Suprapubic skin (tissue), 4 donors: ENCODE results near the gene SRF. TPM values are rescaled to one million over a fixed set of nuclear protein-coding genes. Genes with fewer than 3 reads are reported as not detected.

ENCODE experiments used
- DNase-seq, 2 donors: peaks; one replicate each; pipeline ENCODE4 v3.0.0-alpha.2; 2019; ENCODE audit warnings: low spot score in 2 of 2
- H3K27ac ChIP-seq: fragments of 200-600 bp; sonication (generic); one replicate; pipeline ENCODE4 v1.5.1; 2019
- H3K27me3 ChIP-seq: fragments of 200-600 bp; sonication (generic); one replicate; pipeline ENCODE4 v1.5.1; 2019
- H3K36me3 ChIP-seq: fragments of 200-600 bp; sonication (generic); one replicate; pipeline ENCODE4 v1.5.1; 2019
- H3K4me1 ChIP-seq: fragments of 200-600 bp; sonication (generic); one replicate; pipeline ENCODE4 v1.5.1; 2019
- H3K4me3 ChIP-seq: fragments of 200-600 bp; sonication (generic); one replicate; pipeline ENCODE4 v1.5.1; 2019; ENCODE audit warnings: mild to moderate bottlenecking
- H3K9me3 ChIP-seq: fragments of 200-600 bp; sonication (generic); one replicate; pipeline ENCODE4 v1.5.1; 2019
- EP300 ChIP-seq: sonication (generic); formaldehyde crosslinking; IDR thresholded peaks from one replicate; pipeline ENCODE4 v1.6.1; 2017; ENCODE audit warnings: antibody characterized with exemption
- POLR2A ChIP-seq, 2 donors: fragments of 450-650 bp; IDR thresholded peaks; one replicate each; pipeline ENCODE4 v1.6.1; 2017; ENCODE audit warnings: antibody characterized with exemption in 2 of 2, mild to moderate bottlenecking in 2 of 2, moderate library complexity in 2 of 2
- POLR2AphosphoS5 ChIP-seq, 3 donors: sonication (generic); formaldehyde crosslinking; IDR thresholded peaks; one replicate each; pipeline ENCODE4 v1.6.1; 2017; ENCODE audit warnings: antibody characterized with exemption in 3 of 3
- WGBS: methylation state at CpG from one replicate; pipeline ENCODE4 v1.1.5; 2018; 5-methylcytosine and 5-hydroxymethylcytosine counted together
- total RNA-seq, 4 donors: library from RNA; depleted of rRNA; stranded (reverse); fragments of >200 nt; gene quantifications; one replicate each; pipeline ENCODE4 v1.1.0, GENCODE V29; 2016
- TF ChIP-seq, protein P1 (sequence below), 2 donors: fragments of 200-600 bp in 1 of 2; fragments of 450-650 bp in 1 of 2; sonication (generic) in 1 of 2; IDR thresholded peaks; one replicate each; pipeline ENCODE4 v1.5.1; 2016 to 2019; ENCODE audit warnings: antibody characterized with exemption in 2 of 2, mild to moderate bottlenecking in 1 of 2, moderate library complexity in 1 of 2

SRF gene
- total RNA-seq, 4 donors from 2014 or later = 19.6 to 33.2 (median 28.9) TPM

GRCh38 chr6:43188426-43188825, 17.4 kb downstream of the SRF start:
- Histone ChIP-seq H3K9me3 (no peaks in the 10 kb centered on the region), H3K27me3 (no peaks in the 10 kb centered on the region), H3K36me3 (peaks cover 55% of the 10 kb centered on the region), H3K4me1 (peaks cover 44% of the 10 kb centered on the region), H3K4me3 (no peak overlapping the region), H3K27ac (no peak overlapping the region)
- 94% methylated on average over 10 of the region's 10 CpGs for WGBS
- TF ChIP-seq POLR2AphosphoS5 (IDR thresholded peaks at IDR 0.05) (no peak), POLR2A (IDR thresholded peaks at IDR 0.05) (no peak), EP300 (no peak)
- TF ChIP-seq, protein P1, sequence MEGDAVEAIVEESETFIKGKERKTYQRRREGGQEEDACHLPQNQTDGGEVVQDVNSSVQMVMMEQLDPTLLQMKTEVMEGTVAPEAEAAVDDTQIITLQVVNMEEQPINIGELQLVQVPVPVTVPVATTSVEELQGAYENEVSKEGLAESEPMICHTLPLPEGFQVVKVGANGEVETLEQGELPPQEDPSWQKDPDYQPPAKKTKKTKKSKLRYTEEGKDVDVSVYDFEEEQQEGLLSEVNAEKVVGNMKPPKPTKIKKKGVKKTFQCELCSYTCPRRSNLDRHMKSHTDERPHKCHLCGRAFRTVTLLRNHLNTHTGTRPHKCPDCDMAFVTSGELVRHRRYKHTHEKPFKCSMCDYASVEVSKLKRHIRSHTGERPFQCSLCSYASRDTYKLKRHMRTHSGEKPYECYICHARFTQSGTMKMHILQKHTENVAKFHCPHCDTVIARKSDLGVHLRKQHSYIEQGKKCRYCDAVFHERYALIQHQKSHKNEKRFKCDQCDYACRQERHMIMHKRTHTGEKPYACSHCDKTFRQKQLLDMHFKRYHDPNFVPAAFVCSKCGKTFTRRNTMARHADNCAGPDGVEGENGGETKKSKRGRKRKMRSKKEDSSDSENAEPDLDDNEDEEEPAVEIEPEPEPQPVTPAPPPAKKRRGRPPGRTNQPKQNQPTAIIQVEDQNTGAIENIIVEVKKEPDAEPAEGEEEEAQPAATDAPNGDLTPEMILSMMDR (IDR thresholded peaks at IDR 0.05) = no peak
- DNase-seq = no peak

GRCh38 chr6:43189776-43190304, 18.8 kb downstream of the SRF start:
- Histone ChIP-seq H3K27ac (no peak overlapping the region), H3K9me3 (no peaks in the 10 kb centered on the region), H3K27me3 (no peaks in the 10 kb centered on the region), H3K4me3 (no peak overlapping the region), H3K36me3 (peaks cover 64% of the 10 kb centered on the region), H3K4me1 (peaks cover 30% of the 10 kb centered on the region)
- WGBS = 54% methylated on average over 6 of the region's 6 CpGs
- no peak for TF ChIP-seq EP300
- TF ChIP-seq, protein P1 (IDR thresholded peaks at IDR 0.05) = no peak
- DNase-seq = no peak

DNA sequence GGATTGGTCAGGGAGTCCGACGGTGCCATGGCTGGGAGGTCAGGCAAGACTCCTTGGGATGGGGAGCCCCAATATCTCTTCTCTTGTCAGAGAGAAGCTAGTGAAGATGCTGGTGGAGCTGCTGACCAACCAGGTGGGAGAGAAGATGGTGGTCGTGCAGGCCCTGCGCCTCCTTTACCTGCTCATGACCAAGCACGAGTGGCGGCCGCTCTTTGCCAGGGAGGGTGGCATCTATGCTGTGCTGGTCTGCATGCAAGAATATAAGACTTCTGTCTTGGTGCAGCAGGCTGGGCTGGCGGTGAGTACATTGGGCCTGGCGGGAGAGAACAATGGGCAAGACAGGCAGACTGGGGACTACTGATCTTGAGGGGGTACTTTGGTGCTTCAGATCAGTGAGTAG, 21.8 kb downstream of the SRF start:
- TF ChIP-seq POLR2A (IDR thresholded peaks at IDR 0.05) = no peak
- TF ChIP-seq EP300 = no peak
- TF ChIP-seq POLR2AphosphoS5 (IDR thresholded peaks at IDR 0.05) = no peak
- TF ChIP-seq, protein P1 (IDR thresholded peaks at IDR 0.05) = no peak
- Histone ChIP-seq H3K4me1 (peaks cover under 1% of the 10 kb centered on the region), H3K36me3 (peaks cover 67% of the 10 kb centered on the region), H3K27me3 (no peaks in the 10 kb centered on the region), H3K9me3 (no peaks in the 10 kb centered on the region), H3K27ac (no peak overlapping the region), H3K4me3 (no peak overlapping the region)
- WGBS = 93% methylated on average over 9 of the region's 9 CpGs
- peak in 1 of 2 donors; percentile 60 for DNase-seq

GRCh38 chr6:43193929-43194328, 22.9 kb downstream of the SRF start:
- 91% methylated on average over 5 of the region's 5 CpGs for WGBS

DNA sequence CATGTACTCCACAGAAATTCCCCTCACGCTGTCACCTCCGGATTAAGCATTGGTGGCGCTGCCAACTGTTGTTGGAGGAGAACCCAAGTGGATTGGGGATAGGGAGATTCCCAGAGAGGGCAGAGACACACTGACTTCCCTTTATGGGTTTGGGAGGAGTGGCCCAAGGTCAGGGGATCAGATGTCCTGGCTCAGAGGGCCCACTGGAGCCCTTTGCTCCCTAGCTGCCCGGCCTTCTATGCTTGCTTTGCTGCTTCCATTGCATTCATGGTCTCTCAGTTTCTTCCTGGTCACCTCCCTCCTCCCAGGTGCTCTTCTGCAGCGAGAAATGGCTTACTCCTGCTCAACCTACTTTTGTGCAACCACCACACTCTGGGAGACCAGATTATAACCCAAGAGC, 25.3 kb downstream of the SRF start:
- H3K27me3 ChIP-seq = no peaks in the 10 kb centered on the region
- no peak overlapping the region for H3K27ac ChIP-seq
- no peak overlapping the region for H3K4me3 ChIP-seq
- H3K36me3 ChIP-seq = peaks cover 80% of the 10 kb centered on the region
- 87% methylated on average over 5 of the region's 5 CpGs for WGBS
- TF ChIP-seq, protein P1 (IDR thresholded peaks at IDR 0.05) = no peak
- no peak for TF ChIP-seq EP300
- TF ChIP-seq POLR2A (IDR thresholded peaks at IDR 0.05) = no peak
- TF ChIP-seq POLR2AphosphoS5 (IDR thresholded peaks at IDR 0.05) = no peak
- no peak for DNase-seq
- no peaks in the 10 kb centered on the region for H3K4me1 ChIP-seq
- H3K9me3 ChIP-seq = no peaks in the 10 kb centered on the region

More at GRCh38 chr6:43193929-43194328, 22.9 kb downstream of the SRF start:
- Histone ChIP-seq H3K4me1 (no peaks in the 10 kb centered on the region), H3K4me3 (no peak overlapping the region), H3K27me3 (no peaks in the 10 kb centered on the region), H3K27ac (no peak overlapping the region), H3K9me3 (no peaks in the 10 kb centered on the region), H3K36me3 (peaks cover 65% of the 10 kb centered on the region)
- no peak for TF ChIP-seq EP300
- TF ChIP-seq, protein P1 (IDR thresholded peaks at IDR 0.05) = no peak
- TF ChIP-seq POLR2A (IDR thresholded peaks at IDR 0.05) = no peak
- no peak for TF ChIP-seq POLR2AphosphoS5 (IDR thresholded peaks at IDR 0.05)
- no peak for DNase-seq
